LNCaP clone FGC (cell line): ENCODE measurements around the gene ANKDD1A.

Source experiments
- DNase-seq: peaks from one replicate; pipeline ENCODE4 v3.0.0-alpha.2; 2011; ENCODE audit warnings: low read depth
- H3K4me3 ChIP-seq: 2 replicates; pipeline ENCODE4 v1.5.1; 2011; ENCODE audit warnings: mild to moderate bottlenecking, low read depth, low read length, control low read depth
- TF ChIP-seq, protein P1 (sequence below): IDR thresholded peaks from 2 replicates; pipeline ENCODE4 v1.5.1; 2012; ENCODE audit warnings: mild to moderate bottlenecking; ENCODE audit not compliant: control insufficient read depth, insufficient read depth; ENCODE audit errors: extremely low read depth

The ANKDD1A gene

DNA sequence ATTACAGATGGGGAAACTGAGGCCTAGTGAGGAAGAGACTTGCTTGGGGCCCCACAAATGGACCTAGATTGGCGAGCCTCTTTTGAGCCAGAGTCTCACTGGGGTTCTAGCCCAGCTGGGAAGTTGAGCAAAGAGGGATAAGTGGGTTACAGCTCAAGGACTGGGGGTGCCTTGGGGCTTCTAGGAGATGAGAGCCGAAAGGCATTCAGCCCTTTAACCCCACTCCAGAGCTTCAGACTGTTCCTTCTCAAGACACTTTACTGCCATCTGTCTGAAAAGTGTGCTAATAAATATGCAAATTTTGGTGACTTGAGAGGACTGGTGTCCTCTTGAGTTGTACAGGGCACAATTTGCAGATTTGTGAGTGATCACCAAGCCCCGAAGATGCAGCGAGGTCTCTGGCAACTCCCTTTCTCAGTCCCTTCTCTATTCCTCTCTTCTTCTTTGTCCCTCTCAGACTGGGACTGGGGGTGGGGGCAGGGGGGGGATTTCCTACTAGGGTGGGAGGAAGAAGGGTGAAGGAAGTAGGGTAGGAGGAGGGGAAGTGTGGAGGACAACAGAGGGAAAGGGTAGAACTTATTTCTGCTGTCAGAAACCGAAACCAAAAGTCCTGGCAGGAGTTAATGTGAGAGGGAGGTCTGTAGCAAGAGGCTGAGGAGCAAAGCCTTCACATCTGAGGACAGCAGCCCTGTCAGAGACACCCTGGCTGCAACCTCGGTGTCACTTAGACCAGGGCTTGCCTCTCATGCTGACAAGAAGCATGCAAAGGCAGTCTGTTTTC, 16.2 kb upstream of the ANKDD1A start:
- TF ChIP-seq, protein P1, sequence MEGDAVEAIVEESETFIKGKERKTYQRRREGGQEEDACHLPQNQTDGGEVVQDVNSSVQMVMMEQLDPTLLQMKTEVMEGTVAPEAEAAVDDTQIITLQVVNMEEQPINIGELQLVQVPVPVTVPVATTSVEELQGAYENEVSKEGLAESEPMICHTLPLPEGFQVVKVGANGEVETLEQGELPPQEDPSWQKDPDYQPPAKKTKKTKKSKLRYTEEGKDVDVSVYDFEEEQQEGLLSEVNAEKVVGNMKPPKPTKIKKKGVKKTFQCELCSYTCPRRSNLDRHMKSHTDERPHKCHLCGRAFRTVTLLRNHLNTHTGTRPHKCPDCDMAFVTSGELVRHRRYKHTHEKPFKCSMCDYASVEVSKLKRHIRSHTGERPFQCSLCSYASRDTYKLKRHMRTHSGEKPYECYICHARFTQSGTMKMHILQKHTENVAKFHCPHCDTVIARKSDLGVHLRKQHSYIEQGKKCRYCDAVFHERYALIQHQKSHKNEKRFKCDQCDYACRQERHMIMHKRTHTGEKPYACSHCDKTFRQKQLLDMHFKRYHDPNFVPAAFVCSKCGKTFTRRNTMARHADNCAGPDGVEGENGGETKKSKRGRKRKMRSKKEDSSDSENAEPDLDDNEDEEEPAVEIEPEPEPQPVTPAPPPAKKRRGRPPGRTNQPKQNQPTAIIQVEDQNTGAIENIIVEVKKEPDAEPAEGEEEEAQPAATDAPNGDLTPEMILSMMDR = 0 out of 2 replicates have a peak, but pooled peaks have one; percentile 6
- DNase-seq = no peak
- no peak overlapping the region for H3K4me3 ChIP-seq

DNA sequence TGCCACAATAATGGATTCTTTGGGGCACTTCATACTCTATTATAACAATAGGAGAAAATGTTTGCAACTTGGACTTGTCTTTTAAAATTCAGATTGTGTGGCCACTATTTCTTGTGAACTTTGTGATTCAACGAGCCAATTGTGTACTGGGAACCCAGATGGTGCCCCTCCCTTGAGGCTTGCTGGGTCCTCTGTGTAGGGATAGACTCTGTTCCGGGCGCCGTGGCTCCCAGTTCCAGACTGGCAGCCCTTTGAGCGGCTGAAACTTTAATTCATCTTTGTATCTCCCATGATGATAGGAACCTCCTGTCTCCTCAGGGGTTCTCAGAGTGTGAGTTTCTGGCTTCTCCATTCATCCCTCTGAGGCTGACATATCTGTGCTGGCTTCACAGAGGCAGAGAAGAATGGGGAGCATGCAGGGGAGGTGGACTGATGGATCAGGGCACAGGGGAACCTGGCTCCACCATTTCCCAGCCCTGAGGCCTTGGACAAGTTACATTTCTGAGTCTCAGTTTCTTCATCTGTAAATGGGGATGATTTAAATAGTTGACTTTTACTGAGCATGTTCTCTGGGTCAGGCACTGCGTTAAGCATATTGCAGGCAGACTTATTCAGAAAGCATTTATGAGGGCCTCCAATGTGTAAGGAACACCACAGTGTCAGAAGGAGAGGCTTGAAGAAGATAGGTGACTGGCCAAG, 15.2 kb upstream of the ANKDD1A start:
- TF ChIP-seq, protein P1 = no peak
- no peak overlapping the region for H3K4me3 ChIP-seq
- no peak for DNase-seq

DNA sequence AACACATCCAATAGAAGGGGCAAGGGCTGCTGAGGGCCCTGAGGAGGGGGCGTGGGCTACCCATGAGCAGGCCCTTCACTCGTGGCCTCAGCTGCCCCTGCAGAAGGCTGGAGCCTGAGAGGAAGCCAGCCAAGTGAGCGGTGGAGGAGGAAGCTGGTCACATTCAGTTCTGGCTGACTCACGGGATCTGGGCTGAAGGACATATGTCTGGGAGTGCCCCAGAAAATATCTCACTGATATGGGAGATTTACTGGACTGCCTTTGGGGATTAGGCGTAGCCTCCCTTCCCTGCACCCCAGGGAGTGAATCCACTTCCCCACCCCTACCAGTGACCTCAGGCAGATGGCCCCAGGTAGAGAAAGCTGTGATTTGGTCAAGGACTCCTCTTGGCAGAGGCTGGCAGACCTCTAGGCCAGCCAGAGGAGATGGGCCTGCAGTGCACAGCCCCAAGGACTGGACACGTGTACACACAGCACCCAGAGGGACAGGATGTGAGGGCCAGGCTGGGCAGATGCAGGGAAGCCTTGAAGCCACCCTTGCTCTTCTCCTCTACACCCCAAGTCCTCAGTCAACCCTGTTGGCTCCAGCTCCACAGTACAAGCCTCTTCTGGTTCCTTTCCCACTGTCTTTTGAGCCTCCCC, 14.2 kb upstream of the ANKDD1A start:
- no peak overlapping the region for H3K4me3 ChIP-seq
- DNase-seq = no peak
- TF ChIP-seq, protein P1 = no peak

DNA sequence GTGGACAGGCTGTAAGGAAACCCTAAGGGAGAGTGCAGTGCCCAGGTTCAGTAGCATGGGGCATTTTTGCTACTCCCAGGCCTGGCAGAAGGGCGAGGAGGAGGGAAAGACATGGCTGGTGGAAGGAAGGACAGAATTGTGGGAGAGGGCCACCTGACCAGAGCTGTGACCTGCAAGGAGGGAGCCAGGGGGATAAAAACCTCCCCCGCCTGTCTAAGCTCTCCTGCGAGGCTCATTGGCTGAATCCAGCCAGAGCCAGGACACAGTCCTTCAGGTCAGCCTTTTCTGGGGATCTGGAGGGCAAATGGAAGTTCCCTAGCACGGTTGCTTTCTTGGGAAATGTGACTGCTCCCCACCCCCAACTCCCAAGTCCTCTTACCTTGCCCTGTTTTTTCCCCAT, 13.3 kb upstream of the ANKDD1A start:
- no peak for DNase-seq
- no peak overlapping the region for H3K4me3 ChIP-seq
- TF ChIP-seq, protein P1 = no peak

DNA sequence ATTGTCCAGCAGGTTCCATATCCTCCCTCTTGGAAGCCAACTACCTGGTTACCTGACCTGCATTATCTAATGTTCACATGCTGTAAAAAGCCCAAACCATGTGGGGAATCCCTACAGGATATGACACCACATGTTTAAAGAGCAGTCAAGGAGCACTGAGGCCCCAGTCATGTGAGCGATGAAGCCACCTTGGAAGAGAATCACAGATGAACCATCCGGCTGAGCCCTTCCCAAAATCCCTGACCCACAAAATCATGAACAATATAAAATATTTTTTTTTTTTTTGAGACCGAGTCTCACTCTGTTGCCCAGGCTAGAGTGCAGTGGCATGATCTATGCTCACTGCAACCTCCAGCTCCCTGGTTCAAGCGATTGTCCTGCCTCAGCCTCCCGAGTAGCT, 10.6 kb upstream of the ANKDD1A start:
- H3K4me3 ChIP-seq = no peak overlapping the region
- no peak for DNase-seq
- TF ChIP-seq, protein P1 = no peak

DNA sequence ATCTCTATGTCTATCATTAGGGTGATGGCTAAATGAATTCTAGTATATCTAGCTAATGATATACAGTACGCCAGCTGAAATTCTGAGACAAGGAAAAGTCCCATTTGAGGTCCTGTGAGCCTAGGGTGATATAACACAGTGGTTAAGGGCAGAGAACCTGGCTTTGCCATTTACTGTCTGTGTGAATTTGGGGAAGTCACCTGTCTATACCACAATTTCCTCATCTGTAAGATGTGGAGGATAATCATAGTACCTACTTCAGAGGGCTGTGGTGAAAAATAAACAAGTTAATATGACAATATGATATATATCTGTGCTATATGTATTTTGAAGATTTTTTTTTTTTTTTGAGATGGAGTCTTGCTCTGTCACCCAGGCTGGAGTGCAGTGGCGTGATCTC, 9.8 kb upstream of the ANKDD1A start:
- no peak for DNase-seq
- TF ChIP-seq, protein P1 = no peak
- no peak overlapping the region for H3K4me3 ChIP-seq
